SK-N-SH (cell line): Measurements from ENCODE around the gene POLR2A. TPM values are rescaled to one million over a fixed set of nuclear protein-coding genes. Genes with fewer than 3 reads are reported as not detected.

Experiments used
- CTCF ChIA-PET: fragments of 300-600, 350-600 bp; formaldehyde crosslinking; extraction: SDS; loops from one replicate; lab custom pipeline; 2021; lab: Yijun Ruan, JAX
- POLR2A ChIA-PET: fragments of 350-600 bp; sonication (Branson Sonifier 250); formaldehyde crosslinking; extraction: SDS; loops from one replicate; lab custom pipeline; 2020; ENCODE audit warnings: antibody characterized with exemption, inconsistent platforms; lab: Yijun Ruan, JAX
- DNase-seq: peaks from one replicate; pipeline ENCODE4 v3.0.0; 2012
- H2AFZ ChIP-seq: fragments of 200-600 bp; sonication (generic); 2 replicates; pipeline ENCODE4 v1.8.1; 2016; ENCODE audit warnings: antibody characterized with exemption, mild to moderate bottlenecking, low read depth
- H3F3A ChIP-seq: fragments of 200-600 bp; sonication (generic); replicated peaks from 2 replicates; pipeline ENCODE3; 2016; ENCODE audit warnings: antibody characterized with exemption, mild to moderate bottlenecking; ENCODE audit not compliant: insufficient read depth
- H3K27ac ChIP-seq, 2 experiments: fragments of 200-500 bp in 1 of 2; fragments of 200-600 bp in 1 of 2; sonication (Bioruptor generic) in 1 of 2; sonication (generic), shearing (Covaris generic) in 1 of 2; 2 replicates each; pipeline versions ENCODE4 v1.5.1 to v1.6.1; 2014 to 2016; ENCODE audit warnings: low read depth in 2 of 2, inconsistent platforms in 1 of 2, low read length in 1 of 2, mild to moderate bottlenecking in 1 of 2, mixed read lengths in 1 of 2
- H3K27me3 ChIP-seq: fragments of 200-600 bp; sonication (generic), shearing (Covaris generic); 2 replicates; pipeline ENCODE4 v1.6.1; 2016; ENCODE audit warnings: mixed run types; ENCODE audit not compliant: insufficient read depth
- H3K36me3 ChIP-seq, 2 experiments: fragments of 200-500 bp in 1 of 2; fragments of 200-600 bp in 1 of 2; sonication (Bioruptor generic) in 1 of 2; sonication (generic) in 1 of 2; replicated peaks in 1 of 2; 2 replicates each; pipeline versions ENCODE3 to v1.5.1; 2014 to 2016; ENCODE audit warnings: low read length in 1 of 2, mild to moderate bottlenecking in 1 of 2; ENCODE audit not compliant: insufficient read depth in 2 of 2, control insufficient read depth in 1 of 2
- H3K4me1 ChIP-seq, 2 experiments: fragments of 200-500 bp in 1 of 2; fragments of 200-600 bp in 1 of 2; sonication (Bioruptor generic) in 1 of 2; sonication (generic), shearing (Covaris generic) in 1 of 2; 2 replicates each; pipeline versions ENCODE4 v1.5.1 to v1.6.1; 2014 to 2016; ENCODE audit warnings: low read depth in 1 of 2, low read length in 1 of 2, mixed run types in 1 of 2; ENCODE audit not compliant: insufficient read depth in 2 of 2, control insufficient read depth in 1 of 2
- H3K4me2 ChIP-seq: fragments of 200-600 bp; sonication (generic), shearing (Covaris generic); 2 replicates; pipeline ENCODE4 v1.6.1; 2017; ENCODE audit warnings: mixed run types
- H3K4me3 ChIP-seq, 2 experiments: fragments of 200-500 bp in 1 of 2; fragments of 200-600 bp in 1 of 2; sonication (Bioruptor generic) in 1 of 2; sonication (generic), shearing (Covaris generic) in 1 of 2; 2 replicates each; pipeline versions ENCODE4 v1.5.1 to v1.8.1; 2014 to 2016; ENCODE audit warnings: low read depth in 2 of 2, inconsistent platforms in 1 of 2, low read length in 1 of 2, mild to moderate bottlenecking in 1 of 2, mixed read lengths in 1 of 2, moderate library complexity in 1 of 2
- H3K79me2 ChIP-seq: fragments of 200-600 bp; sonication (generic); 2 replicates; pipeline ENCODE4 v1.8.1; 2017; ENCODE audit warnings: mild to moderate bottlenecking; ENCODE audit not compliant: insufficient read depth
- H3K9ac ChIP-seq: fragments of 200-600 bp; sonication (generic); 2 replicates; pipeline ENCODE4 v1.6.1; 2017; ENCODE audit warnings: mixed run types
- H3K9me2 ChIP-seq: fragments of 200-600 bp; sonication (generic); 2 replicates; pipeline ENCODE4 v1.6.1; 2017; ENCODE audit warnings: mixed run types
- H3K9me3 ChIP-seq: fragments of 200-600 bp; sonication (generic); 2 replicates; pipeline ENCODE4 v1.6.1; 2017; ENCODE audit warnings: mixed run types, mild to moderate bottlenecking, moderate library complexity
- H4K20me1 ChIP-seq: fragments of 200-600 bp; sonication (generic); 2 replicates; pipeline ENCODE4 v1.6.1; 2017; ENCODE audit warnings: mild to moderate bottlenecking, mixed run types; ENCODE audit not compliant: insufficient read depth
- JUND ChIP-seq: IDR thresholded peaks from 2 replicates; pipeline ENCODE4 v1.4.0; 2012
- MXI1 ChIP-seq: IDR thresholded peaks from 2 replicates; pipeline ENCODE4 v1.6.1; 2012; ENCODE audit warnings: mild to moderate bottlenecking, low read depth, low read length, improper control_type of control experiment
- RCOR1 ChIP-seq: fragments of 150-350 bp; IDR thresholded peaks from 2 replicates; pipeline ENCODE4 v1.6.1; 2017; ENCODE audit warnings: antibody characterized with exemption, low read length
- RXRA ChIP-seq: IDR thresholded peaks from 2 replicates; pipeline ENCODE4 v1.4.0; 2012; ENCODE audit warnings: low read depth, mild to moderate bottlenecking, borderline replicate concordance
- YY1 ChIP-seq: IDR thresholded peaks from 2 replicates; pipeline ENCODE4 v1.4.0; 2012; ENCODE audit warnings: low read depth, mild to moderate bottlenecking
- WGBS: methylation state at CpG from one replicate; pipeline ENCODE4 v1.1.6; 2017; ENCODE audit warnings: low lambda C conversion rate; 5-methylcytosine and 5-hydroxymethylcytosine counted together
- polyA plus RNA-seq, 3 experiments: library from polyadenylated mRNA; depleted of rRNA; stranded (reverse); fragments of >200 nt; gene quantifications; 2 replicates each; pipeline ENCODE4 v1.2.3, GENCODE V29; 2012
- TF ChIP-seq, protein P1 (sequence below): fragments of 150-350 bp; IDR thresholded peaks from 2 replicates; pipeline ENCODE4 v1.6.1; 2016; ENCODE audit warnings: mild to moderate bottlenecking, low read depth, low read length
- TF ChIP-seq, protein P2 (sequence below): IDR thresholded peaks from 2 replicates; pipeline ENCODE4 v1.4.0; 2012; ENCODE audit warnings: low read depth, borderline replicate concordance
- TF ChIP-seq, protein P3 (sequence below): fragments of 200-600 bp; sonication (generic); IDR thresholded peaks from 2 replicates; pipeline ENCODE4 v1.6.1; 2017; ENCODE audit warnings: antibody characterized with exemption, mild to moderate bottlenecking, moderate library complexity

The POLR2A gene
- polyA plus RNA-seq, 1 of the 3 experiments (the other 2 are of a cell fraction) = 37.3 TPM

DNA sequence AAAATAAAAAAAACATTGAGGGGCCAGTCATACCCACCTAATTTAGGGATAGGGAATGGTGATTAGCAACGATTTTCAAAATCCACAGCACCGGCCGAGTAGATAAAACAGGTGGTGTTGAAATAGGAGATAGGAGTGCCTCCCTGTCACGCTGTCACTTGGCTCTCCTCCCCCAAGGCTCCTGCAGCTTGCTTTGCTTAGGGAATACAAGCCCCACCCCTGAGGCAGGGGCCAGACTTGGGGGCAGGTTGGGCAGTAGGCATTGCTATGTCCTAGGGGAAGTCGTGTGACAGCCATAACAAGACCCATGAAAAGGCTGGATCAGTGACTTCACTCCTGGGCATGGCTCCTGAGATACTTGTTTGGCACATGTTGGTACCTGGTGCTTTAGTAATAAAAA lies 25.8 kb downstream of the POLR2A start:
- Histone ChIP-seq H3K27me3 (no peaks in the 10 kb centered on the region), H2AFZ (no peak overlapping the region), H3K9ac (no peak overlapping the region), H4K20me1 (no peaks in the 10 kb centered on the region), H3K4me2 (no peak overlapping the region), H3K27ac (no peak overlapping the region), H3K9me3 (no peaks in the 10 kb centered on the region), H3K4me1 (no peaks in the 10 kb centered on the region), H3K79me2 (no peaks in the 10 kb centered on the region), H3K36me3 (peaks cover 36 to 53% of the 10 kb centered on the region in 2 experiments), H3K4me3 (no peak overlapping the region), H3K9me2 (no peaks in the 10 kb centered on the region), H3F3A (peaks cover 18% of the 10 kb centered on the region)
- TF ChIP-seq MXI1 (no peak), YY1 (no peak), JUND (no peak), RCOR1 (no peak)
- TF ChIP-seq, protein P1, sequence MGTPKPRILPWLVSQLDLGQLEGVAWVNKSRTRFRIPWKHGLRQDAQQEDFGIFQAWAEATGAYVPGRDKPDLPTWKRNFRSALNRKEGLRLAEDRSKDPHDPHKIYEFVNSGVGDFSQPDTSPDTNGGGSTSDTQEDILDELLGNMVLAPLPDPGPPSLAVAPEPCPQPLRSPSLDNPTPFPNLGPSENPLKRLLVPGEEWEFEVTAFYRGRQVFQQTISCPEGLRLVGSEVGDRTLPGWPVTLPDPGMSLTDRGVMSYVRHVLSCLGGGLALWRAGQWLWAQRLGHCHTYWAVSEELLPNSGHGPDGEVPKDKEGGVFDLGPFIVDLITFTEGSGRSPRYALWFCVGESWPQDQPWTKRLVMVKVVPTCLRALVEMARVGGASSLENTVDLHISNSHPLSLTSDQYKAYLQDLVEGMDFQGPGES = no peak
- TF ChIP-seq, protein P2, sequence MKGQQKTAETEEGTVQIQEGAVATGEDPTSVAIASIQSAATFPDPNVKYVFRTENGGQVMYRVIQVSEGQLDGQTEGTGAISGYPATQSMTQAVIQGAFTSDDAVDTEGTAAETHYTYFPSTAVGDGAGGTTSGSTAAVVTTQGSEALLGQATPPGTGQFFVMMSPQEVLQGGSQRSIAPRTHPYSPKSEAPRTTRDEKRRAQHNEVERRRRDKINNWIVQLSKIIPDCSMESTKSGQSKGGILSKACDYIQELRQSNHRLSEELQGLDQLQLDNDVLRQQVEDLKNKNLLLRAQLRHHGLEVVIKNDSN = no peak
- TF ChIP-seq, protein P3, sequence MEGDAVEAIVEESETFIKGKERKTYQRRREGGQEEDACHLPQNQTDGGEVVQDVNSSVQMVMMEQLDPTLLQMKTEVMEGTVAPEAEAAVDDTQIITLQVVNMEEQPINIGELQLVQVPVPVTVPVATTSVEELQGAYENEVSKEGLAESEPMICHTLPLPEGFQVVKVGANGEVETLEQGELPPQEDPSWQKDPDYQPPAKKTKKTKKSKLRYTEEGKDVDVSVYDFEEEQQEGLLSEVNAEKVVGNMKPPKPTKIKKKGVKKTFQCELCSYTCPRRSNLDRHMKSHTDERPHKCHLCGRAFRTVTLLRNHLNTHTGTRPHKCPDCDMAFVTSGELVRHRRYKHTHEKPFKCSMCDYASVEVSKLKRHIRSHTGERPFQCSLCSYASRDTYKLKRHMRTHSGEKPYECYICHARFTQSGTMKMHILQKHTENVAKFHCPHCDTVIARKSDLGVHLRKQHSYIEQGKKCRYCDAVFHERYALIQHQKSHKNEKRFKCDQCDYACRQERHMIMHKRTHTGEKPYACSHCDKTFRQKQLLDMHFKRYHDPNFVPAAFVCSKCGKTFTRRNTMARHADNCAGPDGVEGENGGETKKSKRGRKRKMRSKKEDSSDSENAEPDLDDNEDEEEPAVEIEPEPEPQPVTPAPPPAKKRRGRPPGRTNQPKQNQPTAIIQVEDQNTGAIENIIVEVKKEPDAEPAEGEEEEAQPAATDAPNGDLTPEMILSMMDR = no peak
- CTCF ChIA-PET = interaction anchor here (11.6 kb wide), 1 partner anchor 49 kb away, joined by 236 read pairs; the partner anchor contains the start of genes SENP3 and TNFSF13
- DNase-seq = no peak
- WGBS = 87% methylated on average over 5 of the region's 5 CpGs
- POLR2A ChIA-PET = no interaction called here

DNA sequence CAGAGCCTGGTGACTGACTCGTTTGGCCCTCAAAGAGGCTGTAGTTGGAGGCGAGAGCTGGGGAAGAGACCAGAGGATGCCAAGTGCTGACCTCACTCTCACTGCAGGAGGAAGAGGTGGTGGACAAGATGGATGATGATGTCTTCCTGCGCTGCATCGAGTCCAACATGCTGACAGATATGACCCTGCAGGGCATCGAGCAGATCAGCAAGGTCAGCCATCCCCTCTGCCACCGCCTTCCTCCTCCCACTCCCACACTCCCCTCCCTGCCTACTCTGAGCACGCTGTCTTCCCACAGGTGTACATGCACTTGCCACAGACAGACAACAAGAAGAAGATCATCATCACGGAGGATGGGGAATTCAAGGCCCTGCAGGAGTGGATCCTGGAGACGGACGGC lies 26.9 kb downstream of the POLR2A start:
- Histone ChIP-seq H3K9me2 (no peaks in the 10 kb centered on the region), H3K4me2 (no peak overlapping the region), H3K27me3 (no peaks in the 10 kb centered on the region), H3K9me3 (no peaks in the 10 kb centered on the region), H3K36me3 (peaks cover 32 to 47% of the 10 kb centered on the region in 2 experiments), H3K79me2 (no peaks in the 10 kb centered on the region), H3K9ac (no peak overlapping the region), H3K27ac (no peak overlapping the region), H4K20me1 (no peaks in the 10 kb centered on the region), H3K4me1 (no peaks in the 10 kb centered on the region), H2AFZ (no peak overlapping the region), H3F3A (peaks cover 25% of the 10 kb centered on the region), H3K4me3 (no peak overlapping the region)
- no peak for DNase-seq
- ChIA-PET CTCF (interaction anchor here (1.0 to 11.6 kb wide), 2 partner anchors 47 to 155 kb away, joined by 3 to 236 read pairs; partner anchors contain the start of genes SENP3 and TNFSF13), POLR2A (no interaction called here)
- WGBS = 80% methylated on average over 10 of the region's 10 CpGs
- TF ChIP-seq RXRA (no peak), RCOR1 (no peak)
